H1 (cell line): ENCODE results near the gene NUDCD2. TPM values are rescaled to one million over a fixed set of nuclear protein-coding genes. Genes with fewer than 3 reads are reported as not detected.

Experiments
- CTCF ChIA-PET: fragments of 300-600 bp; sonication (Branson Sonifier 250); formaldehyde crosslinking; loops from one replicate; lab custom pipeline; 2021; ENCODE audit not compliant: partially characterized antibody; lab: Charles Lee
- POLR2A ChIA-PET: fragments of 300-600 bp; sonication (Branson Sonifier 250); formaldehyde crosslinking; loops from one replicate; lab custom pipeline; 2021; ENCODE audit warnings: inconsistent platforms; ENCODE audit not compliant: partially characterized antibody; lab: Charles Lee
- DNase-seq, 2 experiments: peaks; one replicate each; pipeline versions ENCODE4 v3.0.0 to v3.0.0-alpha.2; 2010 to 2022; ENCODE audit warnings: low spot score in 2 of 2, low read depth in 1 of 2, mixed read lengths in 1 of 2
- FAIRE-seq: peaks from 2 replicates; lab custom pipeline; 2011; peaks lifted over from hg19 to GRCh38; lab: Jason Lieb, UNC
- H2AFZ ChIP-seq: 2 replicates; pipeline ENCODE4 v1.8.1; 2012; ENCODE audit warnings: low read length, inconsistent platforms
- H2AK5ac ChIP-seq: 2 replicates; pipeline ENCODE4 v1.6.1; 2013; ENCODE audit warnings: low read depth, low read length
- H2BK120ac ChIP-seq: replicated peaks from 2 replicates; pipeline ENCODE3; 2013; ENCODE audit warnings: low read depth, low read length, inconsistent platforms
- H2BK12ac ChIP-seq: 2 replicates; pipeline ENCODE4 v1.6.1; 2013; ENCODE audit warnings: low read depth, low read length
- H2BK15ac ChIP-seq: 2 replicates; pipeline ENCODE4 v1.6.1; 2013; ENCODE audit warnings: low read length
- H2BK20ac ChIP-seq: 2 replicates; pipeline ENCODE4 v1.6.1; 2013; ENCODE audit warnings: low read length
- H2BK5ac ChIP-seq: 2 replicates; pipeline ENCODE4 v1.6.1; 2013; ENCODE audit warnings: low read depth, low read length
- H3K14ac ChIP-seq: 2 replicates; pipeline ENCODE4 v1.6.1; 2013; ENCODE audit warnings: inconsistent platforms; ENCODE audit not compliant: insufficient read length
- H3K18ac ChIP-seq: 2 replicates; pipeline ENCODE4 v1.6.1; 2013; ENCODE audit warnings: low read length; ENCODE audit errors: extremely low read depth
- H3K23ac ChIP-seq: 2 replicates; pipeline ENCODE4 v1.6.1; 2013; ENCODE audit warnings: inconsistent platforms; ENCODE audit not compliant: insufficient read length
- H3K23me2 ChIP-seq: 2 replicates; pipeline ENCODE4 v1.6.1; 2013; ENCODE audit warnings: low read depth, low read length
- H3K27ac ChIP-seq: 2 replicates; pipeline ENCODE4 v1.6.1; 2011; ENCODE audit warnings: low read depth, low read length, inconsistent platforms
- H3K27me3 ChIP-seq, 4 experiments: replicated peaks in 1 of 4; 1 replicate in 1 of 4; 2 replicates in 3 of 4; pipeline versions ENCODE4 v1.6.1 to v1.8.1; 2011 to 2013; ENCODE audit warnings: low read length in 3 of 4, mild to moderate bottlenecking in 3 of 4, inconsistent platforms in 2 of 4, mixed read lengths in 2 of 4, moderate library complexity in 1 of 4; ENCODE audit not compliant: control insufficient read depth in 3 of 4, insufficient read depth in 3 of 4; ENCODE audit errors: extremely low read depth in 1 of 4
- H3K36me3 ChIP-seq, 4 experiments: 2 replicates each; pipeline versions ENCODE4 v1.6.1 to v1.8.1; 2011 to 2013; ENCODE audit warnings: mild to moderate bottlenecking in 4 of 4, low read length in 3 of 4, moderate library complexity in 2 of 4, control low read depth in 1 of 4, inconsistent platforms in 1 of 4; ENCODE audit not compliant: insufficient read depth in 4 of 4, control insufficient read depth in 2 of 4
- H3K4ac ChIP-seq: replicated peaks from 2 replicates; pipeline ENCODE3; 2013; ENCODE audit warnings: low read length, low read depth, mixed read lengths, inconsistent platforms; ENCODE audit not compliant: insufficient read length
- H3K4me1 ChIP-seq, 4 experiments: replicated peaks in 1 of 4; 1 replicate in 1 of 4; 2 replicates in 3 of 4; pipeline versions ENCODE4 v1.6.1 to v1.8.1; 2011 to 2013; ENCODE audit warnings: low read length in 3 of 4, inconsistent platforms in 2 of 4, mixed read lengths in 1 of 4; ENCODE audit not compliant: insufficient read depth in 4 of 4, control insufficient read depth in 3 of 4
- H3K4me2 ChIP-seq, 2 experiments: 2 replicates each; pipeline versions ENCODE4 v1.6.1 to v1.8.1; 2011 to 2013; ENCODE audit warnings: low read depth in 2 of 2, low read length in 2 of 2, control low read depth in 1 of 2, inconsistent platforms in 1 of 2, mild to moderate bottlenecking in 1 of 2; ENCODE audit not compliant: insufficient read depth in 1 of 2
- H3K4me3 ChIP-seq, 4 experiments: fragments of 200-600, 300-600 bp in 1 of 4; sonication (generic), shearing (Covaris generic), sonication (Bioruptor Twin) in 1 of 4; 2 replicates each; pipeline versions ENCODE4 v1.5.1 to v1.8.1; 2011 to 2016; ENCODE audit warnings: low read length in 4 of 4, low read depth in 3 of 4, control low read depth in 2 of 4, inconsistent platforms in 2 of 4, mild to moderate bottlenecking in 2 of 4, mixed read lengths in 1 of 4, moderate library complexity in 1 of 4; ENCODE audit not compliant: insufficient read depth in 2 of 4; ENCODE audit errors: extremely low read depth in 1 of 4
- H3K56ac ChIP-seq: replicated peaks from 2 replicates; pipeline ENCODE3; 2013; ENCODE audit warnings: low read depth, mild to moderate bottlenecking, mixed read lengths, low read length, inconsistent platforms; ENCODE audit not compliant: insufficient read length
- H3K79me1 ChIP-seq: 2 replicates; pipeline ENCODE4 v1.6.1; 2013; ENCODE audit warnings: low read depth, low read length, control low read depth
- H3K79me2 ChIP-seq, 2 experiments: 2 replicates each; pipeline versions ENCODE4 v1.6.1 to v1.8.1; 2012 to 2013; ENCODE audit warnings: low read length in 2 of 2, mild to moderate bottlenecking in 2 of 2, inconsistent platforms in 1 of 2; ENCODE audit not compliant: insufficient read depth in 2 of 2, control insufficient read depth in 1 of 2
- H3K9ac ChIP-seq, 4 experiments: replicated peaks in 1 of 4; 1 replicate in 1 of 4; 2 replicates in 3 of 4; pipeline versions ENCODE4 v1.6.1 to v1.8.1; 2011 to 2013; ENCODE audit warnings: low read depth in 3 of 4, low read length in 3 of 4, control low read depth in 2 of 4, mild to moderate bottlenecking in 2 of 4, moderate library complexity in 2 of 4, inconsistent platforms in 1 of 4; ENCODE audit errors: extremely low read depth in 1 of 4
- H3K9me3 ChIP-seq, 2 experiments: 2 replicates each; pipeline versions ENCODE4 v1.6.1 to v1.8.1; 2012 to 2013; ENCODE audit warnings: mild to moderate bottlenecking in 2 of 2, moderate library complexity in 2 of 2, control low read depth in 1 of 2, inconsistent platforms in 1 of 2, low read depth in 1 of 2, low read length in 1 of 2, mixed read lengths in 1 of 2; ENCODE audit not compliant: insufficient read depth in 2 of 2
- H4K20me1 ChIP-seq, 2 experiments: replicated peaks in 1 of 2; 2 replicates each; pipeline versions ENCODE3 to v1.8.1; 2011 to 2013; ENCODE audit warnings: inconsistent platforms in 2 of 2, low read length in 2 of 2, mild to moderate bottlenecking in 1 of 2; ENCODE audit not compliant: insufficient read depth in 2 of 2, control insufficient read depth in 1 of 2
- H4K5ac ChIP-seq: 2 replicates; pipeline ENCODE4 v1.6.1; 2013; ENCODE audit warnings: low read length, low read depth, mixed read lengths, inconsistent platforms; ENCODE audit not compliant: insufficient read length
- H4K8ac ChIP-seq: 2 replicates; pipeline ENCODE4 v1.8.0; 2013; ENCODE audit warnings: mild to moderate bottlenecking, moderate library complexity, low read length, inconsistent platforms; ENCODE audit not compliant: insufficient read depth; ENCODE audit errors: extremely low read depth
- H4K91ac ChIP-seq: replicated peaks from 2 replicates; pipeline ENCODE3; 2013; ENCODE audit warnings: low read length, mixed read lengths, inconsistent platforms; ENCODE audit not compliant: insufficient read length
- ASH2L ChIP-seq: fragments of 200-600, 300-600 bp; sonication (generic); IDR thresholded peaks from one replicate; pipeline ENCODE4 v1.7.1; 2017; ENCODE audit warnings: low read length
- BRCA1 ChIP-seq: IDR thresholded peaks from 2 replicates; pipeline ENCODE4 v1.6.1; 2012; ENCODE audit warnings: low read depth, low read length, improper control_type of control experiment
- CTCF ChIP-seq, 3 experiments: IDR thresholded peaks; 1 replicate in 2 of 3; 2 replicates in 1 of 3; pipeline versions ENCODE4 v1.5.1 to v1.6.1; 2011; ENCODE audit warnings: low read length in 3 of 3, mild to moderate bottlenecking in 3 of 3, inconsistent platforms in 2 of 3, low read depth in 1 of 3, moderate library complexity in 1 of 3; ENCODE audit not compliant: insufficient read depth in 1 of 3; ENCODE audit errors: control extremely low read depth in 1 of 3
- KDM5A ChIP-seq: fragments of 200-600 bp; IDR thresholded peaks from 2 replicates; pipeline ENCODE4 v1.7.1; 2012; ENCODE audit warnings: mild to moderate bottlenecking, low read length, inconsistent platforms, mixed read lengths
- RXRA ChIP-seq: IDR thresholded peaks from 2 replicates; pipeline ENCODE4 v1.6.1; 2011; ENCODE audit warnings: low read depth, mild to moderate bottlenecking, low read length, moderate library complexity; ENCODE audit not compliant: insufficient read depth
- SIN3A ChIP-seq, 2 experiments: IDR thresholded peaks in 1 of 2; conservative IDR thresholded peaks in 1 of 2; 2 replicates each; pipeline ENCODE4 v1.6.1; 2011 to 2012; ENCODE audit warnings: low read length in 2 of 2, improper control_type of control experiment in 1 of 2, low read depth in 1 of 2, mild to moderate bottlenecking in 1 of 2
- SIRT6 ChIP-seq: IDR thresholded peaks from one replicate; pipeline ENCODE4 v1.7.1; 2012; ENCODE audit warnings: low read length, inconsistent platforms
- SIX5 ChIP-seq: IDR thresholded peaks from 2 replicates; pipeline ENCODE4 v1.6.1; 2011; ENCODE audit warnings: mild to moderate bottlenecking, low read depth, low read length
- SP1 ChIP-seq: IDR thresholded peaks from 2 replicates; pipeline ENCODE4 v1.6.1; 2011; ENCODE audit warnings: low read depth, low read length
- SP2 ChIP-seq: IDR thresholded peaks from 2 replicates; pipeline ENCODE4 v1.6.1; 2012; ENCODE audit warnings: mild to moderate bottlenecking, low read length, inconsistent platforms
- SRF ChIP-seq: IDR thresholded peaks from 2 replicates; pipeline ENCODE4 v1.6.1; 2011; ENCODE audit warnings: mild to moderate bottlenecking, low read depth, low read length, moderate library complexity
- TAF7 ChIP-seq: optimal IDR thresholded peaks from 2 replicates; pipeline ENCODE3; 2011; ENCODE audit warnings: low read depth, mild to moderate bottlenecking, inconsistent platforms, low read length, moderate library complexity, borderline replicate concordance
- TBP ChIP-seq: IDR thresholded peaks from 2 replicates; pipeline ENCODE4 v1.6.1; 2011; ENCODE audit warnings: low read depth, low read length, improper control_type of control experiment
- WGBS, 2 experiments: shearing (Covaris generic) in 1 of 2; methylation state at CpG; one replicate each; pipeline versions ENCODE4 v1.1.6 to v1.1.7; 2013 to 2015; ENCODE audit warnings: low lambda C conversion rate in 2 of 2, mixed read lengths in 2 of 2, inconsistent platforms in 1 of 2, low coverage in 1 of 2, missing lambda C conversion rate in 1 of 2; ENCODE audit not compliant: insufficient replicate concordance in 2 of 2, insufficient coverage in 1 of 2, insufficient read length in 1 of 2; ENCODE audit errors: extremely low coverage in 1 of 2, missing lambda C conversion rate in 1 of 2; 5-methylcytosine and 5-hydroxymethylcytosine counted together
- polyA plus RNA-seq, 7 experiments: library from polyadenylated mRNA; depleted of rRNA in 3 of 7; stranded (reverse) in 5 of 7; unstranded in 2 of 7; fragments of >200 nt in 5 of 7; fragments of 200-250 nt in 2 of 7; gene quantifications; 1 replicate in 5 of 7; 2 replicates in 1 of 7; 4 replicates in 1 of 7; pipeline versions ENCODE4 v1.2.1 to v1.2.3, GENCODE V29; 2011 to 2013; ENCODE audit warnings: missing spikeins in 2 of 7, mixed read lengths in 2 of 7
- total RNA-seq: library from RNA; stranded (reverse); fragmentation: NEBNext Ultra II Directional; extraction: Animal tissue kit (Norgen Biotek cat#: 25700); gene quantifications from 2 replicates; pipeline ENCODE4 v1.2.1, GENCODE V29; 2021

The NUDCD2 gene
- total and polyA plus RNA-seq, 2 of the 8 experiments (the other 6 are each of a cell fraction or from before 2014, with no cell fraction given), result 12.2 to 59.5 TPM

- 84% methylated on average over 6 of the region's 6 CpGs; no CpG with 5 or more reads in 1 of the 2 experiments for WGBS, 2 experiments
- CTCF ChIA-PET, result interaction anchor here (0.6 to 7.8 kb wide), 29 partner anchors 8 to 1861 kb away, joined by 3 to 64 read pairs (median 4); partner anchors contain the start of gene CCNG1
- Histone ChIP-seq H2BK20ac (no peak overlapping the region), H3K79me1 (no peaks in the 10 kb centered on the region), H3K56ac (no peak overlapping the region), H3K23me2 (no peaks in the 10 kb centered on the region), H3K9ac (no peak overlapping the region), H3K4ac (no peak overlapping the region), H2BK120ac (no peak overlapping the region), H3K36me3 (no peaks in the 10 kb centered on the region), H2BK15ac (no peak overlapping the region), H3K79me2 (no peaks in the 10 kb centered on the region), H3K4me3 (no peak overlapping the region), H4K20me1 (no peaks in the 10 kb centered on the region), H3K14ac (no peak overlapping the region), H2AFZ (no peak overlapping the region), H3K23ac (no peak overlapping the region), H2BK12ac (no peak overlapping the region), H3K18ac (no peak overlapping the region), H4K91ac (no peak overlapping the region), H2AK5ac (no peak overlapping the region), H3K27me3 (no peaks in the 10 kb centered on the region), H4K8ac (no peak overlapping the region), H3K4me1 (no peaks in the 10 kb centered on the region), H4K5ac (no peak overlapping the region), H3K4me2 (no peak overlapping the region), H3K9me3 (no peaks in the 10 kb centered on the region), H2BK5ac (no peak overlapping the region), H3K27ac (no peak overlapping the region)
- DNase-seq (no peak), FAIRE-seq (no peak)
- POLR2A ChIA-PET, result interaction anchor here (1.2 kb wide), 1 partner anchor 14 kb away, joined by 5 read pairs; no protein-coding TSS in a partner anchor
- no peak for TF ChIP-seq TBP
- TF ChIP-seq SIX5, result no peak
- TF ChIP-seq BRCA1, result no peak
- TF ChIP-seq RXRA, result no peak
- TF ChIP-seq KDM5A, result no peak
- no peak for TF ChIP-seq SP2
- no peak for TF ChIP-seq CTCF (IDR thresholded peaks at IDR 0.05; ENCODE audit: control extremely low read depth in 1 of 3, insufficient read depth in 1 of 3, low read depth in 1 of 3, low read length in 3 of 3)
- TF ChIP-seq ASH2L, result no peak
- TF ChIP-seq TAF7, result no peak
- TF ChIP-seq SRF, result no peak
- no peak for TF ChIP-seq SIRT6
- TF ChIP-seq SP1, result no peak
- no peak for TF ChIP-seq SIN3A (conservative IDR thresholded peaks at IDR 0.05 in 1 of 2, IDR thresholded peaks at IDR 0.05 in 1 of 2; ENCODE audit: low read depth in 1 of 2, low read length in 2 of 2)
Observed at GRCh38 chr5:163409384-163409783, 50.5 kb downstream of the NUDCD2 start.
